Ascending aorta (tissue), 2 donors: ENCODE data around the gene PPP2R2D. TPM values are rescaled to one million over a fixed set of nuclear protein-coding genes. Genes with fewer than 3 reads are reported as not detected.

ENCODE experiments used
- DNase-seq, 2 donors: peaks; one replicate each; pipeline ENCODE4 v3.0.0-alpha.2; 2019; ENCODE audit warnings: low spot score in 2 of 2
- H3K27ac ChIP-seq, 2 donors: fragments of 200-600 bp; sonication (generic); one replicate each; pipeline ENCODE4 v1.5.1; 2016 to 2017; ENCODE audit warnings: mild to moderate bottlenecking in 1 of 2
- H3K27me3 ChIP-seq: fragments of 200-600 bp; sonication (generic); one replicate; pipeline ENCODE4 v1.5.1; 2017
- H3K36me3 ChIP-seq, 2 donors: fragments of 200-600 bp; sonication (generic); one replicate each; pipeline ENCODE4 v1.5.1; 2016
- H3K4me1 ChIP-seq, 2 donors: fragments of 200-600 bp; sonication (generic); one replicate each; pipeline ENCODE4 v1.5.1; 2016 to 2017; ENCODE audit warnings: mild to moderate bottlenecking in 1 of 2
- H3K4me3 ChIP-seq, 2 donors: fragments of 200-600 bp; sonication (generic); one replicate each; pipeline ENCODE4 v1.5.1; 2016 to 2017; ENCODE audit warnings: mild to moderate bottlenecking in 1 of 2
- H3K9me3 ChIP-seq, 2 donors: fragments of 200-600 bp; sonication (generic); one replicate each; pipeline ENCODE4 v1.5.1; 2016
- CTCF ChIP-seq, 3 experiments: fragments of 200-600 bp in 2 of 3; fragments of 450-650 bp in 1 of 3; sonication (generic) in 2 of 3; IDR thresholded peaks; one replicate each; pipeline ENCODE4 v1.5.1; 2016 to 2019; ENCODE audit warnings: antibody characterized with exemption in 3 of 3, mild to moderate bottlenecking in 1 of 3, moderate library complexity in 1 of 3
- intact Hi-C: fragments of 100-400 bp; cut with DNase I; formaldehyde crosslinking; loops from one replicate; pipeline ENCODE4 v1.15.1; 2023
- total RNA-seq: library from RNA; depleted of rRNA; stranded (reverse); fragments of >200 nt; gene quantifications from one replicate; pipeline ENCODE4 v1.1.0, GENCODE V29; 2016

The PPP2R2D gene
- total RNA-seq, 1 donor from 2014 or later = 11.8 TPM

DNA sequence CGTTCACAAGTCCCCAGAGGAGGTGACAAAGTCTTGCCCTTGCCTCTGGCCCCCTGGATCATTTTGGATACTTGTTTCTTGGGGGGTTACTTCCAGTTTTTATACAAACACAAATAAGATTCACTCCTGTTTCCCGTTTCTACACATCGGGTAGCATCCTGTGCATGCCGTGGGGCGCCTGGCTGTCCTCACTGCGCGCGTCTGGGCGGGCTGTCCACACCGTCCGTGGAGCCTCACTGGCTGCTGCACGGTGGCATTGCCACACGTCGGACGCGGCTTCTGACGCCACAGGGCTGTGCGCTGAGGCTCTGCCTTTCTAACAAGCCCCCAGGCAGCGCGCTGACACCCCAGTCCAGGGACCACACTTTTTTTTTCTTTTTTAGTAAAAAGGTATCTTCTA is 62.5 kb downstream of the PPP2R2D start:
- DNase-seq = peak in 1 of 2 donors; percentile 28
- Histone ChIP-seq H3K4me3 (no peak overlapping the region), H3K9me3 (no peaks in the 10 kb centered on the region), H3K27me3 (no peaks in the 10 kb centered on the region), H3K27ac (no peak overlapping the region), H3K36me3 (peaks cover 5 to 33% of the 10 kb centered on the region in 2 donors), H3K4me1 (no peaks in the 10 kb centered on the region)
- intact Hi-C loops = no loop called here
- no peak for TF ChIP-seq CTCF (IDR thresholded peaks at IDR 0.05)

DNA sequence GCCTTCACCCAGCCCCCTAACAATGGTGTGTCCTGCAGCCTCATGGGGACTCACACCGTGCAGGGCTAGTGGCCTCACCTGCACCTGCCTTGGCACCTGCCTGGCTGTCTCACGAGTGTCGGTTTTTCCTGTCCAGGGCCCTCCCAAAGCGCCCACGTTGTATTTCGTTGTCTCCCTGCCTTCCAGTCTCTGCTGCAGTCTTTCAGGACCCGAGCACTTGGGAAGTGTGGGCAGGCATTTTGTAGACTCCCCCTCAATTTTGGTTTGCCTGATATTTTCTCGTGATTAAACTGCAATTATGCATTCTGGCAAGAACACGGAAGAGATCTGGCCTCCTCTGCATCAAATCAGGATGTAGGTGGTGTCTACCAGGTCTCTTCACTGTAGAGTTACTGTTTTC is 63.0 kb downstream of the PPP2R2D start:
- no peak overlapping the region for H3K27ac ChIP-seq
- no peaks in the 10 kb centered on the region for H3K9me3 ChIP-seq
- no peak for TF ChIP-seq CTCF (IDR thresholded peaks at IDR 0.05)
- H3K36me3 ChIP-seq = peaks cover 7 to 36% of the 10 kb centered on the region in 2 donors
- H3K27me3 ChIP-seq = no peaks in the 10 kb centered on the region
- no peak overlapping the region for H3K4me3 ChIP-seq
- intact Hi-C loops = no loop called here
- no peaks in the 10 kb centered on the region for H3K4me1 ChIP-seq
- no peak for DNase-seq

GRCh38 chr10:131964298-131964697 is 63.5 kb downstream of the PPP2R2D start:
- Histone ChIP-seq H3K36me3 (peaks cover 10 to 41% of the 10 kb centered on the region in 2 donors), H3K9me3 (no peaks in the 10 kb centered on the region), H3K27me3 (no peaks in the 10 kb centered on the region), H3K4me1 (no peaks in the 10 kb centered on the region), H3K4me3 (no peak overlapping the region), H3K27ac (no peak overlapping the region)
- TF ChIP-seq CTCF (IDR thresholded peaks at IDR 0.05) = no peak
- intact Hi-C loops = no loop called here
- peak in 1 of 2 donors; percentile 28 for DNase-seq

DNA sequence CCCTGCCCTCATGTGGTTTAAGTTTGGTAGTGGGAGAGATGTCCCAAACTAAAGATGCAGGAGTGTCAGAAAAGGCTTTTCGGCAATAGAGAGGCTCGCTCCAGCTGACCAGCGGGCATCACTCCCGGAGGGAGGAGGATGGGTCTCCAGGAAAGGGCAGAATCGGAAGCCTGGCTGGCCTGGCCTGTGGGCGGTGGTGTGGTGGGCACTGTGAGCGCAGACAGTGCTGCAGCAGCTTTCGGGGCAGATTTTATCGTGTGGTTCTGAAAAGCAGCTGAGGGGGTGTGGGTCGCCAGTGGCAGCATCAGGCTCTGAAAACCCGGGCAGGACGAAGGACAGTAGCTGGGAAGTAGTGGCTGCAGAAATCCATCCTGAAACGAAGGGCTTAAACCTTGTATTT is 68.1 kb downstream of the PPP2R2D start:
- Histone ChIP-seq H3K36me3 (peaks cover 34 to 71% of the 10 kb centered on the region in 2 donors), H3K27ac (no peak overlapping the region), H3K4me3 (no peak overlapping the region), H3K4me1 (no peaks in the 10 kb centered on the region), H3K9me3 (no peaks in the 10 kb centered on the region), H3K27me3 (no peaks in the 10 kb centered on the region)
- intact Hi-C loops = no loop called here
- TF ChIP-seq CTCF (IDR thresholded peaks at IDR 0.05) = no peak
- DNase-seq = peak in 1 of 2 donors; percentile 34

DNA sequence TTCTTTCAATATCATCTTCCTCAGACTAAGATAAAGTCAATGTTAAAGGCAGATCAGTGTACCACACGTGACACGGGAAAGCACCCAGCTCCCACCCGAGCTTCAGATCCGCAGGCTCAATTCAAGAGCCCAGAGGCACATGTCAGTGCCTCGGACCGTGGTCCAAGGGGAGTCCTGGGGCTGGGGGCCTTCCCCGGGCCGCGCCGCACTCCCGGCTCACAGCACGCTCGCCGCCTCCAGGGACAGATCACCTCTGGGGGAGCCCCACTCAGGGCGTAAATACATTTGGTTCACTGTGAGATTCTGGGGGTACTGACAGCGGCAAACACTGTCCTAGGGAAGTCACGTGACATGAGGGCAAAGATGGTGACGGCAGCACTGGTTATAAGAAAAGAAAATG is 70.1 kb downstream of the PPP2R2D start:
- intact Hi-C loops = no loop called here
- H3K4me3 ChIP-seq = no peak overlapping the region
- H3K4me1 ChIP-seq = no peaks in the 10 kb centered on the region
- peak in 1 of 2 donors; percentile 38 for DNase-seq
- TF ChIP-seq CTCF (IDR thresholded peaks at IDR 0.05) = no peak
- no peaks in the 10 kb centered on the region for H3K9me3 ChIP-seq
- H3K27me3 ChIP-seq = no peaks in the 10 kb centered on the region
- peaks cover 29 to 64% of the 10 kb centered on the region in 2 donors for H3K36me3 ChIP-seq
- no peak overlapping the region for H3K27ac ChIP-seq

DNA sequence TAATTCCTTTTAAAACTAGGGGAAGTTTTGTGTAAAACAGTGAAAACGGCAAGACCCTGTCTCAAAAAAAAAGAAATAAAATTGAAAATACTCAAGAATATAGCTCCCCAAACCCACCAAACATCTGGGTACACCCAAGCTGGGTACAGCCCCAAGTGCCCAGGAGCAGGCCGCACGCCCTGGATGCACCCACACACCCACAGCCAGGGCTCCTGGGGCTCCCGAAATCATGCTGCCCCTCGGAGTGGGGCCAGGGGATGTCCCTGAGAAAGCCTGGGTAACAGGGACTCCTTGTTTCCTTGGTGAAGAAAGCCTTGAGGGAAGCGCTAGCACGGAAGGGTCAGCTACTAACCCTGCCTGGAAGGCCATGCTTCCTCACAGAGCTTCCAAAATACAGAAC is 70.8 kb downstream of the PPP2R2D start:
- Histone ChIP-seq H3K27me3 (no peaks in the 10 kb centered on the region), H3K9me3 (no peaks in the 10 kb centered on the region), H3K4me3 (no peak overlapping the region), H3K27ac (no peak overlapping the region), H3K36me3 (peaks cover 29 to 60% of the 10 kb centered on the region in 2 donors), H3K4me1 (no peaks in the 10 kb centered on the region)
- DNase-seq = peak in 1 of 2 donors; percentile 49
- no peak for TF ChIP-seq CTCF (IDR thresholded peaks at IDR 0.05)
- intact Hi-C loops = no loop called here
